WTC11 (cell line): ENCODE results near the gene RTN4RL1. TPM values are rescaled to one million over a fixed set of nuclear protein-coding genes. Genes with fewer than 3 reads are reported as not detected.

ENCODE experiments used
- ATAC-seq: fragments of 200-7000 bp; cut with Tn5 transposase; 2 replicates; pipeline ENCODE4 v1.10.0; 2021; ENCODE audit warnings: mild to moderate bottlenecking, moderate library complexity
- CTCF ChIA-PET: fragments of 300-600 bp; sonication (Branson Sonifier 250); formaldehyde crosslinking; loops from one replicate; lab custom pipeline; 2021; ENCODE audit warnings: antibody characterized with exemption; lab: Charles Lee
- POLR2A ChIA-PET: fragments of 350-600 bp; sonication (Branson Sonifier 250); formaldehyde crosslinking; loops from one replicate; lab custom pipeline; 2021; ENCODE audit warnings: antibody characterized with exemption; lab: Charles Lee
- DNase-seq: peaks from one replicate; pipeline ENCODE4 v3.0.0; 2021; ENCODE audit warnings: low spot score
- H3K27ac Mint-ChIP-seq: 2 replicates; pipeline ENCODE4 v1.8.0; 2021; ENCODE audit warnings: mixed read lengths
- H3K27me3 Mint-ChIP-seq: 2 replicates; pipeline ENCODE4 v1.8.0; 2021; ENCODE audit warnings: low read depth, mild to moderate bottlenecking, moderate library complexity, mixed read lengths
- H3K36me3 Mint-ChIP-seq: 2 replicates; pipeline ENCODE4 v1.8.0; 2021; ENCODE audit warnings: mixed read lengths
- H3K4me1 Mint-ChIP-seq: 2 replicates; pipeline ENCODE4 v1.8.0; 2022; ENCODE audit warnings: mixed read lengths
- H3K4me3 Mint-ChIP-seq: 2 replicates; pipeline ENCODE4 v1.8.0; 2021; ENCODE audit warnings: mild to moderate bottlenecking, moderate library complexity, mixed read lengths
- H3K9me3 Mint-ChIP-seq: 2 replicates; pipeline ENCODE4 v1.8.0; 2021; ENCODE audit warnings: mixed read lengths
- CREB1 ChIP-seq: sonication (generic); formaldehyde crosslinking; IDR thresholded peaks from 2 replicates; pipeline ENCODE4 v1.8.0; 2023; ENCODE audit warnings: mild to moderate bottlenecking, missing genetic modification reagents
- EMX1 ChIP-seq: fragments of 250-450 bp; sonication (Bioruptor Pico); IDR thresholded peaks from 2 replicates; pipeline ENCODE4 v1.8.0; 2021; ENCODE audit warnings: mild to moderate bottlenecking
- ESRRA ChIP-seq: sonication (generic); formaldehyde crosslinking; IDR thresholded peaks from 2 replicates; pipeline ENCODE4 v1.8.1; 2022; ENCODE audit warnings: mild to moderate bottlenecking, missing genetic modification reagents, borderline replicate concordance
- GTF2I ChIP-seq: fragments of 250-450 bp; sonication (Bioruptor Pico); conservative IDR thresholded peaks from 2 replicates; pipeline ENCODE4 v1.4.0; 2021; ENCODE audit warnings: mild to moderate bottlenecking
- JAZF1 ChIP-seq: fragments of 250-450 bp; sonication (Bioruptor Pico); IDR thresholded peaks from 2 replicates; pipeline ENCODE4 v1.9.0; 2021; ENCODE audit warnings: moderate library complexity, mild to moderate bottlenecking, inconsistent platforms
- MAX ChIP-seq: sonication (generic); formaldehyde crosslinking; IDR thresholded peaks from 2 replicates; pipeline ENCODE4 v1.8.0; 2022; ENCODE audit warnings: mild to moderate bottlenecking, missing genetic modification reagents
- MYBL2 ChIP-seq: sonication (generic); formaldehyde crosslinking; IDR thresholded peaks from 2 replicates; pipeline ENCODE4 v1.8.1; 2023; ENCODE audit warnings: mild to moderate bottlenecking, moderate library complexity, missing genetic modification reagents
- NFE2L1 ChIP-seq: sonication (generic); formaldehyde crosslinking; IDR thresholded peaks from 2 replicates; pipeline ENCODE4 v1.8.1; 2023; ENCODE audit warnings: missing genetic modification reagents
- PRRX2 ChIP-seq: fragments of 250-450 bp; sonication (Bioruptor Pico); IDR thresholded peaks from 2 replicates; pipeline ENCODE4 v1.8.0; 2021; ENCODE audit warnings: mild to moderate bottlenecking
- RELA ChIP-seq: sonication (generic); formaldehyde crosslinking; IDR thresholded peaks from 2 replicates; pipeline ENCODE4 v1.8.1; 2022; ENCODE audit warnings: missing genetic modification reagents, mild to moderate bottlenecking, borderline replicate concordance
- RORB ChIP-seq: fragments of 250-450 bp; sonication (Bioruptor Pico); IDR thresholded peaks from 2 replicates; pipeline ENCODE4 v1.9.0; 2021; ENCODE audit warnings: mild to moderate bottlenecking
- SMAD3 ChIP-seq: sonication (generic); formaldehyde crosslinking; IDR thresholded peaks from 2 replicates; pipeline ENCODE4 v1.8.0; 2022; ENCODE audit warnings: missing genetic modification reagents, mild to moderate bottlenecking, borderline replicate concordance
- STAT6 ChIP-seq: sonication (generic); formaldehyde crosslinking; conservative IDR thresholded peaks from 2 replicates; pipeline ENCODE4 v1.8.1; 2023; ENCODE audit warnings: mild to moderate bottlenecking, low read depth, missing genetic modification reagents, moderate library complexity
- TCF7 ChIP-seq: sonication (generic); formaldehyde crosslinking; IDR thresholded peaks from 2 replicates; pipeline ENCODE4 v1.8.0; 2022; ENCODE audit warnings: mild to moderate bottlenecking, low read depth, missing genetic modification reagents, moderate library complexity
- TEAD1 ChIP-seq: sonication (generic); formaldehyde crosslinking; IDR thresholded peaks from 2 replicates; pipeline ENCODE4 v1.8.0; 2022; ENCODE audit warnings: mild to moderate bottlenecking, missing genetic modification reagents
- TEAD4 ChIP-seq: sonication (generic); formaldehyde crosslinking; IDR thresholded peaks from 2 replicates; pipeline ENCODE4 v1.8.0; 2022; ENCODE audit warnings: mild to moderate bottlenecking, missing genetic modification reagents
- TP53 ChIP-seq: sonication (generic); formaldehyde crosslinking; IDR thresholded peaks from 2 replicates; pipeline ENCODE4 v1.8.1; 2023; ENCODE audit warnings: mild to moderate bottlenecking, missing genetic modification reagents
- USF1 ChIP-seq: sonication (generic); formaldehyde crosslinking; IDR thresholded peaks from 2 replicates; pipeline ENCODE4 v1.8.0; 2022; ENCODE audit warnings: mild to moderate bottlenecking, missing genetic modification reagents
- ZBTB21 ChIP-seq: sonication (generic); formaldehyde crosslinking; IDR thresholded peaks from 2 replicates; pipeline ENCODE4 v1.8.1; 2023; ENCODE audit warnings: mild to moderate bottlenecking, missing genetic modification reagents, borderline replicate concordance
- ZNF219 ChIP-seq: sonication (generic); formaldehyde crosslinking; IDR thresholded peaks from 2 replicates; pipeline ENCODE4 v1.8.0; 2023; ENCODE audit warnings: missing genetic modification reagents, mild to moderate bottlenecking, borderline replicate concordance
- ZNF232 ChIP-seq: sonication (generic); formaldehyde crosslinking; IDR thresholded peaks from 2 replicates; pipeline ENCODE4 v1.8.0; 2022; ENCODE audit warnings: mild to moderate bottlenecking, missing genetic modification reagents
- ZNF396 ChIP-seq: fragments of 250-450 bp; sonication (Bioruptor Pico); IDR thresholded peaks from 2 replicates; pipeline ENCODE4 v1.8.0; 2021; ENCODE audit warnings: mild to moderate bottlenecking, moderate library complexity, borderline replicate concordance
- ZNF416 ChIP-seq: fragments of 250-450 bp; sonication (Bioruptor Pico); IDR thresholded peaks from 2 replicates; pipeline ENCODE4 v1.9.0; 2021; ENCODE audit warnings: mild to moderate bottlenecking, inconsistent platforms
- ZNF512 ChIP-seq: sonication (generic); formaldehyde crosslinking; IDR thresholded peaks from 2 replicates; pipeline ENCODE4 v1.8.1; 2022; ENCODE audit warnings: missing genetic modification reagents, borderline replicate concordance
- total RNA-seq: library from RNA; stranded (reverse); gene quantifications from 3 replicates; pipeline ENCODE4 v1.2.3, GENCODE V29; 2021

Gene RTN4RL1
- total RNA-seq, 1 experiment from 2014 or later: 0.72 TPM

GRCh38 chr17:2037155-2037554 is 12.0 kb upstream of the RTN4RL1 start:
- CTCF ChIA-PET: interaction anchor here (0.6 kb wide), 1 partner anchor 16 kb away, joined by 3 read pairs; no protein-coding TSS in a partner anchor
- Mint-ChIP-seq H3K4me3 (no peak overlapping the region), H3K9me3 (no peaks in the 10 kb centered on the region), H3K4me1 (no peaks in the 10 kb centered on the region; the same call in none of the 2 replicates), H3K27me3 (no peaks in the 10 kb centered on the region; the same call in 1 of the 2 replicates), H3K36me3 (no peaks in the 10 kb centered on the region), H3K27ac (no peak overlapping the region)
- POLR2A ChIA-PET: interaction anchor here (0.5 kb wide), 1 partner anchor 221 kb away, joined by 3 read pairs; no protein-coding TSS in a partner anchor
- TF ChIP-seq STAT6 (CRISPR knock-in tag) (no peak), RORB (no peak), TCF7 (no peak)
- no peak for DNase-seq
- ATAC-seq: no peak

GRCh38 chr17:2035541-2036488 is 10.7 kb upstream of the RTN4RL1 start:
- CTCF ChIA-PET: interaction anchor here (0.6 kb wide), 1 partner anchor 22 kb away, joined by 4 read pairs; no protein-coding TSS in a partner anchor
- TF ChIP-seq TEAD4 (no peak), ZNF232 (CRISPR knock-in tag) (no peak), MAX (no peak), USF1 (no peak)
- no peak for DNase-seq
- Mint-ChIP-seq H3K36me3 (no peaks in the 10 kb centered on the region), H3K9me3 (no peaks in the 10 kb centered on the region), H3K4me3 (no peak overlapping the region), H3K4me1 (peaks cover 2% of the 10 kb centered on the region), H3K27me3 (no peaks in the 10 kb centered on the region), H3K27ac (no peak overlapping the region)
- no peak for ATAC-seq
- POLR2A ChIA-PET: interaction anchor here (0.5 kb wide), 1 partner anchor 11 kb away, joined by 3 read pairs; no protein-coding TSS in a partner anchor

GRCh38 chr17:2034806-2035540 is 9.8 kb upstream of the RTN4RL1 start:
- POLR2A ChIA-PET: interaction anchor here (0.6 kb wide), 1 partner anchor 1062 kb away, joined by 3 read pairs; no protein-coding TSS in a partner anchor
- CTCF ChIA-PET: interaction anchor here (0.6 kb wide), 1 partner anchor 23 kb away, joined by 4 read pairs; no protein-coding TSS in a partner anchor

GRCh38 chr17:2034157-2034556 is 9.0 kb upstream of the RTN4RL1 start:
- H3K4me3 Mint-ChIP-seq: no peak overlapping the region
- CTCF ChIA-PET: no interaction called here

More at GRCh38 chr17:2034806-2035540, 9.8 kb upstream of the RTN4RL1 start:
- DNase-seq (no peak), ATAC-seq (no peak)
- no peaks in the 10 kb centered on the region for H3K36me3 Mint-ChIP-seq
- H3K4me3 Mint-ChIP-seq: no peak overlapping the region
- H3K9me3 Mint-ChIP-seq: no peaks in the 10 kb centered on the region
- peaks cover 4% of the 10 kb centered on the region for H3K4me1 Mint-ChIP-seq
- no peak overlapping the region for H3K27ac Mint-ChIP-seq
- H3K27me3 Mint-ChIP-seq: no peaks in the 10 kb centered on the region
- TF ChIP-seq PRRX2 (CRISPR knock-in tag): no peak
- TF ChIP-seq TP53: no peak
- no peak for TF ChIP-seq SMAD3 (CRISPR knock-in tag)
- no peak for TF ChIP-seq MYBL2
- TF ChIP-seq TEAD1: no peak
- TF ChIP-seq ZNF416 (CRISPR knock-in tag): no peak
- no peak for TF ChIP-seq NFE2L1 (CRISPR knock-in tag)
- TF ChIP-seq JAZF1: no peak
- no peak for TF ChIP-seq ZNF219 (CRISPR knock-in tag)
- TF ChIP-seq TEAD4: no peak
- TF ChIP-seq CREB1 (CRISPR knock-in tag): no peak
- no peak for TF ChIP-seq EMX1 (CRISPR knock-in tag)
- no peak for TF ChIP-seq ESRRA (CRISPR knock-in tag)
- TF ChIP-seq ZBTB21 (CRISPR knock-in tag): no peak
- TF ChIP-seq RELA (CRISPR knock-in tag): no peak

More at GRCh38 chr17:2034157-2034556, 9.0 kb upstream of the RTN4RL1 start:
- ATAC-seq: no peak
- no peaks in the 10 kb centered on the region for H3K36me3 Mint-ChIP-seq
- TF ChIP-seq GTF2I (CRISPR knock-in tag) (no peak), ZNF512 (no peak), TCF7 (no peak), ZNF396 (CRISPR knock-in tag) (no peak), ZNF416 (CRISPR knock-in tag) (no peak), RELA (CRISPR knock-in tag) (no peak)
- TF ChIP-seq, all 79 proteins: peak for 0
- Mint-ChIP-seq H3K9me3 (no peaks in the 10 kb centered on the region), H3K27me3 (peaks cover 7% of the 10 kb centered on the region), H3K4me1 (peaks cover 4% of the 10 kb centered on the region), H3K27ac (no peak overlapping the region)
- no peak for DNase-seq
- POLR2A ChIA-PET: interaction anchor here (0.6 kb wide), 1 partner anchor 1061 kb away, joined by 3 read pairs; no protein-coding TSS in a partner anchor
